Activated CD4-positive, alpha-beta memory T cell treated with anti-CD3 and anti-CD28 coated beads for 36 hours (primary cell): ENCODE measurements around the gene NTN4. TPM values are rescaled to one million over a fixed set of nuclear protein-coding genes. Genes with fewer than 3 reads are reported as not detected.
"Not testable (repeated sequence)": the region's sequence is repeated elsewhere in the genome, so short reads cannot be mapped to it uniquely, and the experiment has no call there.

Source experiments
- CTCF ChIA-PET: fragments of 350-600 bp; sonication (Branson Sonifier 250); formaldehyde crosslinking; loops from one replicate; lab custom pipeline; 2021; ENCODE audit warnings: antibody characterized with exemption, inconsistent platforms; lab: Charles Lee
- POLR2A ChIA-PET: fragments of 350-600 bp; sonication (Branson Sonifier 250); formaldehyde crosslinking; loops from one replicate; lab custom pipeline; 2021; ENCODE audit warnings: antibody characterized with exemption; lab: Charles Lee
- DNase-seq: peaks from one replicate; pipeline ENCODE4 v3.0.0-alpha.2; 2020
- H3K27ac Mint-ChIP-seq: one replicate; pipeline ENCODE4 v1.8.0; 2021; ENCODE audit warnings: mixed read lengths
- H3K27me3 Mint-ChIP-seq: one replicate; pipeline ENCODE4 v1.8.0; 2021; ENCODE audit warnings: mixed read lengths
- H3K36me3 Mint-ChIP-seq: one replicate; pipeline ENCODE4 v1.8.0; 2021; ENCODE audit warnings: mixed read lengths
- H3K4me1 Mint-ChIP-seq: one replicate; pipeline ENCODE4 v1.8.0; 2021; ENCODE audit warnings: low read depth, mixed read lengths
- H3K4me3 Mint-ChIP-seq: one replicate; pipeline ENCODE4 v1.8.0; 2021; ENCODE audit warnings: mild to moderate bottlenecking, mixed read lengths
- H3K9me3 Mint-ChIP-seq: one replicate; pipeline ENCODE4 v1.8.0; 2021; ENCODE audit warnings: mixed read lengths
- intact Hi-C: fragments of 100-400 bp; cut with micrococcal nuclease; formaldehyde crosslinking; loops from one replicate; pipeline ENCODE4 v1.15.1; 2023
- total RNA-seq, 2 experiments: library from RNA; stranded (reverse); gene quantifications; one replicate each; pipeline ENCODE4 v1.2.3, GENCODE V29; 2021

NTN4 gene
- total RNA-seq, 2 experiments from 2014 or later, result 0.29 TPM; not detected in 1

GRCh38 chr12:95762123-95762785, 28.3 kb downstream of the NTN4 start:
- Mint-ChIP-seq H3K27ac (no peak overlapping the region), H3K4me1 (peaks cover 2% of the 10 kb centered on the region), H3K36me3 (no peaks in the 10 kb centered on the region), H3K27me3 (peaks cover 9% of the 10 kb centered on the region), H3K4me3 (no peak overlapping the region), H3K9me3 (peaks cover 4% of the 10 kb centered on the region)
- ChIA-PET POLR2A (no interaction called here), CTCF (no interaction called here)
- intact Hi-C loops, result no loop called here
- no peak for DNase-seq

- H3K36me3 Mint-ChIP-seq, result no peaks in the 10 kb centered on the region
- peaks cover 2% of the 10 kb centered on the region for H3K4me1 Mint-ChIP-seq
- H3K9me3 Mint-ChIP-seq, result peaks cover 4% of the 10 kb centered on the region
- H3K4me3 Mint-ChIP-seq, result no peak overlapping the region
- DNase-seq, result no peak
- ChIA-PET CTCF (no interaction called here), POLR2A (no interaction called here)
- H3K27ac Mint-ChIP-seq, result no peak overlapping the region
- peaks cover 3% of the 10 kb centered on the region for H3K27me3 Mint-ChIP-seq
- intact Hi-C loops, result no loop called here
These were observed 30.2 kb downstream of the NTN4 start for GRCh38 chr12:95760371-95760770.

DNA sequence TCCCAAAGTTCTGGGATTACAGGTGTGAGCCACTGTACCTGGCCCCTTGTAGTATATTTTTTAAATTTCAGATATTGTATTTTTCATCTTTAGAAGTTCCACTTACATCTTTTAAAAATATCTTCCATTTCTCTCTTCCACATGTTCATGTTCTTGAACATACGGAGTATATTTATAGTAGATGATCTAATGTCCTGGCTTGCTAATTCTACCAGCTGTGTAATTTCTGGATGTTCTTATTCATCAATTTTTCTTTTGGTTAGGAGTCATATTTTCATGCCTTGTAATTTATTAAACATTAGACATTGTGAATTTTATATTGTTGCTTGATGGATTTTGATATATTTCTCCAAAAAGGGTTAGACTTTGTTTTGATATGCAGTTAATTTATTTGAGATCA, 30.8 kb downstream of the NTN4 start:
- POLR2A ChIA-PET, result no interaction called here
- CTCF ChIA-PET, result no interaction called here
- Mint-ChIP-seq H3K4me1 (peaks cover 2% of the 10 kb centered on the region), H3K36me3 (no peaks in the 10 kb centered on the region), H3K4me3 (no peak overlapping the region), H3K9me3 (peaks cover 4% of the 10 kb centered on the region), H3K27me3 (peaks cover 3% of the 10 kb centered on the region), H3K27ac (no peak overlapping the region)
- intact Hi-C loops, result no loop called here
- DNase-seq, result no peak

DNA sequence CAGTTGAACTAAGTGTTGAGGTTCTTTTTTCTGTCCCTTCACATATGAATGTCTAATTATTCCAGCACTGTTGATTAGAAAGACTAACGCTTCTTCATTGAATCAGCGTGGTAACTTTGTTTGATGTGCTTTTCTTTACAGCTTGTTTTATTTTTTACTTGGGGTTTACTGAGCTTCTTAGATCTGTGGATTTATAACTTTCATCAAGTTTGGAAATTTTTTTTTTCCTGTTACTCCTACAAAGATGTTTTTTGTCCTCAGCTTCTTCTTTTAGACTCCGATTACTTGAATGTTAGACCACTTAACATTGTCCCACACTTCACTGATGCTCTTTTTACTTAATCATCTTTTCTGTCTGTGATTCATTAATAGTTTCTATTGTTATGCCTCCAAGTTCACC, 31.5 kb downstream of the NTN4 start:
- POLR2A ChIA-PET, result no interaction called here
- Mint-ChIP-seq H3K9me3 (peaks cover 4% of the 10 kb centered on the region), H3K4me1 (peaks cover 2% of the 10 kb centered on the region), H3K27ac (no peak overlapping the region), H3K36me3 (no peaks in the 10 kb centered on the region), H3K4me3 (no peak overlapping the region), H3K27me3 (peaks cover 3% of the 10 kb centered on the region)
- no peak for DNase-seq
- CTCF ChIA-PET, result no interaction called here
- intact Hi-C loops, result no loop called here

GRCh38 chr12:95756362-95756761, 34.2 kb downstream of the NTN4 start:
- Mint-ChIP-seq H3K27ac (no peak overlapping the region), H3K4me3 (no peak overlapping the region), H3K27me3 (no peaks in the 10 kb centered on the region), H3K9me3 (peaks cover 4% of the 10 kb centered on the region), H3K4me1 (no peaks in the 10 kb centered on the region), H3K36me3 (no peaks in the 10 kb centered on the region)
- POLR2A ChIA-PET, result no interaction called here
- CTCF ChIA-PET, result no interaction called here
- intact Hi-C loops, result no loop called here
- DNase-seq, result no peak

DNA sequence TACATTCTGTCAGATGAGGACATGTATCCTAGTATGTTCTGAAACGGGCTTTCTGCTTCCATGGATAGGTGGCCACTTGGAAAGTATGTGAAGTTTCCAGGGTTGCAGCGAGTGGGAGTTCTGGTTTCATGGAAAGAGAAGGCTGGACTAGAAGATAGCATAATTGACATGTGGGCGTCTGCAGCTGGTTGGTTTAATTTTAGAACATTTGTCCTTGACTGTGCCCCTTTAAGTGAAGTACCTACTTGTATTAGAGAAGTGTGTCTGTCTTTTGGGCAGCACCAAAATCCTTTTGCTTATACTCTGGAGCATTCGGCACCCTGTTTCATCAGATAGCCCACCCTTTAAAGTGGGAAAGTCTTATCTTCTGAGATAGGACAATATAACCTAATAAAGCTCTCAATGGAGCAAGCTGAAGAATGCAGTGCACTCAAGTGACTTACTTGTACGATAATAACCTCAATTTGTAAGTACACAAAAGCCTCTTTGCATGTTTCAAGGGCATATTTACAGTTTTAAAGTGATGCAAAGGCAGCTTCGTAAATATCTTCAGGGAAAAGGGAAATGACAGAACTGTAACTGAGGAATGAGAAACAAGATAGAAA, 35.2 kb downstream of the NTN4 start:
- ChIA-PET POLR2A (no interaction called here), CTCF (no interaction called here)
- peaks cover 4% of the 10 kb centered on the region for H3K9me3 Mint-ChIP-seq
- no peak for DNase-seq
- H3K4me3 Mint-ChIP-seq, result no peak overlapping the region
- intact Hi-C loops, result no loop called here
- H3K4me1 Mint-ChIP-seq, result no peaks in the 10 kb centered on the region
- H3K36me3 Mint-ChIP-seq, result no peaks in the 10 kb centered on the region
- H3K27me3 Mint-ChIP-seq, result no peaks in the 10 kb centered on the region
- no peak overlapping the region for H3K27ac Mint-ChIP-seq

- intact Hi-C loops, H3K4me3 Mint-ChIP-seq, H3K27ac Mint-ChIP-seq, H3K4me1 Mint-ChIP-seq, POLR2A ChIA-PET, DNase-seq, CTCF ChIA-PET, H3K36me3 Mint-ChIP-seq: not testable (repeated sequence)
- Mint-ChIP-seq H3K27me3 (peaks cover 11% of the 10 kb centered on the region), H3K9me3 (peaks cover 12% of the 10 kb centered on the region)
These were observed 44.5 kb downstream of the NTN4 start for GRCh38 chr12:95746062-95746461.

GRCh38 chr12:95742586-95742985, 48.0 kb downstream of the NTN4 start:
- intact Hi-C loops, result no loop called here
- peaks cover 7% of the 10 kb centered on the region for H3K36me3 Mint-ChIP-seq
- H3K9me3 Mint-ChIP-seq, result peaks cover 12% of the 10 kb centered on the region
- ChIA-PET CTCF (no interaction called here), POLR2A (no interaction called here)
- no peak overlapping the region for H3K27ac Mint-ChIP-seq
- peaks cover 8% of the 10 kb centered on the region for H3K27me3 Mint-ChIP-seq
- H3K4me3 Mint-ChIP-seq, result no peak overlapping the region
- H3K4me1 Mint-ChIP-seq, result no peaks in the 10 kb centered on the region
- DNase-seq, result no peak

GRCh38 chr12:95741635-95742034, 48.9 kb downstream of the NTN4 start:
- Mint-ChIP-seq H3K27ac (no peak overlapping the region), H3K4me3 (no peak overlapping the region), H3K36me3 (peaks cover 7% of the 10 kb centered on the region), H3K4me1 (no peaks in the 10 kb centered on the region), H3K9me3 (peaks cover 12% of the 10 kb centered on the region), H3K27me3 (peaks cover 8% of the 10 kb centered on the region)
- intact Hi-C loops, result no loop called here
- CTCF ChIA-PET, result no interaction called here
- no peak for DNase-seq
- POLR2A ChIA-PET, result no interaction called here

DNA sequence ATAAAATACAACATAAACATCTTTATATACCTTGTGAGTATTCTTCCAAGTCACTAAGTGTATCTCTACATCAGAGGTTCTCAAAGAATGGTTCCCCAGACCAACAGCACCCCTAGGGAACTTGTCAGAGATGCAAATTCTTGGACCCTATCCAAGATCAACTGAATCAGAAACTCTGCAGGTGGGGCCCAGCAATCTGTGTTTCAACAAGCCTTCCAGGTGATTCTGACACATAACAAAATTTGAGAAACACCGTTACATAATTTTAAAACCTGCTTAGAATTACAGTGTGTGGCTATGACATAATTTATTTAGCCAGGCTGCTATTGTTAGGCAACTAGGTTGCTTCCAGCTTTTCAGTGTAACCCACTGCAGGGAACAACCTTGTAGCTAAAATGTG, 49.8 kb downstream of the NTN4 start:
- H3K36me3 Mint-ChIP-seq, result peaks cover 4% of the 10 kb centered on the region
- H3K9me3 Mint-ChIP-seq, result peaks cover 4% of the 10 kb centered on the region

DNA sequence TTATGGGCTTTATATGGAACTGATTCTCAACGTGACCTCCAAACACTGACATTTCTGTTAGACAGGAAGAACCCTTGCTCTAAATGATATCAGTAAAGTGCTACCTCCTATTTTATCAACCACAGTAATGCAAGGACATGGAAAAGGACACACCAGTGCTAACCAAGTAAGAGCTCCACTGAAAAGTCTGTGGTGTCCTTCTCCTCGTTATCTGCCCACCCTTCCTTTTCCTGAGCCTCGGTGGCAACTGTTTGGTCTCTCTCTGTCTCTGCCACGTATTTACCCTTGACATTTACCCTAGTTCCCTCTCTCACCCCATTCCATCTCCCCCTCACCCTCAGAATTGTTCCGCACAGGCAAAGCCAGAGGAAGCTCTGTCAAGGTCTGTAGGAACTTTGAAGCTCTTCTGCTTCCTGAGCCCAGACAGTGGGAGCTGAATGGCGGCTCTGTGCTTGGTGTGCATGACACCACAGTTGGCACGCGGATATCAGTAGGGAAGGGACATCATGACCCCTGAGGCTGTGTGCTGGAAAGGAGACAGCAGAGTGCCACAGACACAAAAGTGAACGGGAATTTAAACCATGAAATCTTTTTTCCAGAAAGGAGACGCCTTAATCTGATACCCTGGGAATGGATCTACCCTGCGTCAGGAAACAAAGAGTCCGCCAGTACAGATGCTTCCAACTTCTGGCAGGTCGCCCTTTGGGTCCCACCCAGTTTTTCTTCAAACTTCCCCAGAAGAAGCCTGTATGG, 50.8 kb downstream of the NTN4 start:
- intact Hi-C loops, result no loop called here
- H3K36me3 Mint-ChIP-seq, result no peaks in the 10 kb centered on the region
- no peak overlapping the region for H3K4me3 Mint-ChIP-seq
- no peaks in the 10 kb centered on the region for H3K4me1 Mint-ChIP-seq
- no peaks in the 10 kb centered on the region for H3K9me3 Mint-ChIP-seq
- H3K27ac Mint-ChIP-seq, result no peak overlapping the region
- ChIA-PET CTCF (no interaction called here), POLR2A (no interaction called here)
- H3K27me3 Mint-ChIP-seq, result no peaks in the 10 kb centered on the region
- no peak for DNase-seq

More for the DNA sequence above, 49.8 kb downstream of the NTN4 start:
- Mint-ChIP-seq H3K4me1 (no peaks in the 10 kb centered on the region), H3K27ac (no peak overlapping the region), H3K27me3 (peaks cover 5% of the 10 kb centered on the region), H3K4me3 (no peak overlapping the region)
- no peak for DNase-seq
- POLR2A ChIA-PET, result no interaction called here
- CTCF ChIA-PET, result no interaction called here
- intact Hi-C loops, result no loop called here

DNA sequence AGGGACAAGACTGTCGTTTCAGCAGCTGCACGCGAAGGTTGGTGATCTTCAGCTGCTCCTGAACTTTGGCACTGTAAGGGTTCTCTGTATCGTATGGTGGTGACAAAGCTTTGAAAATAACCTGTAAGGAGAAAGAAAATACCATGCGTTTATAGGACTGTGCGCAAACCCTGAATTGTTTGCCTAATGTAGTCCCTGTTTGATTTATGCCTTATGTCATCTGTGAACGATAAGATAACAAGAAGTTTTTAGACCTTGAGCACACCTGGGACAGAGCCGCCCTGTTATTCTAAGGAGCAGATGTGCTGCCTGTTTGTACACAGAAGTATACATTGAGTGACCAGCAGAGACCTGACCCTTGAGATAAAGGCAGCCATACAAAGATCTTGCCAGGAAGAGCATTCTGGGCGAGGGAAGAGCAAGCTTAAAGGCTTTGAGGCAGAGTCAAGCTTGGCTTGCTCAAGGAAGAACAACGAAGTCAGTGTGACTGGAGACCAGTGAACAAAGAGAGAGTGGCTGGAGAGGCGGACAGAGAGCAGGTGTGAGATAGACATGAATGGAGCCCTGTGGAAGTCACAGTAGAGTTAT, 52.4 kb downstream of the NTN4 start:
- H3K9me3 Mint-ChIP-seq, result no peaks in the 10 kb centered on the region

More for the DNA sequence above, 52.4 kb downstream of the NTN4 start:
- H3K4me3 Mint-ChIP-seq, result no peak overlapping the region
- no peaks in the 10 kb centered on the region for H3K36me3 Mint-ChIP-seq
- H3K4me1 Mint-ChIP-seq, result no peaks in the 10 kb centered on the region
- intact Hi-C loops, result no loop called here
- no peak overlapping the region for H3K27ac Mint-ChIP-seq
- ChIA-PET CTCF (no interaction called here), POLR2A (interaction anchor here (0.6 kb wide), 1 partner anchor 943 kb away, joined by 3 read pairs; no protein-coding TSS in a partner anchor)
- no peaks in the 10 kb centered on the region for H3K27me3 Mint-ChIP-seq
- no peak for DNase-seq
